ENCODE data around the gene NKAIN1.
"Not testable (repeated sequence)": the region's sequence is repeated elsewhere in the genome, so short reads cannot be mapped to it uniquely, and the experiment has no call there.

NKAIN1 gene

DNA sequence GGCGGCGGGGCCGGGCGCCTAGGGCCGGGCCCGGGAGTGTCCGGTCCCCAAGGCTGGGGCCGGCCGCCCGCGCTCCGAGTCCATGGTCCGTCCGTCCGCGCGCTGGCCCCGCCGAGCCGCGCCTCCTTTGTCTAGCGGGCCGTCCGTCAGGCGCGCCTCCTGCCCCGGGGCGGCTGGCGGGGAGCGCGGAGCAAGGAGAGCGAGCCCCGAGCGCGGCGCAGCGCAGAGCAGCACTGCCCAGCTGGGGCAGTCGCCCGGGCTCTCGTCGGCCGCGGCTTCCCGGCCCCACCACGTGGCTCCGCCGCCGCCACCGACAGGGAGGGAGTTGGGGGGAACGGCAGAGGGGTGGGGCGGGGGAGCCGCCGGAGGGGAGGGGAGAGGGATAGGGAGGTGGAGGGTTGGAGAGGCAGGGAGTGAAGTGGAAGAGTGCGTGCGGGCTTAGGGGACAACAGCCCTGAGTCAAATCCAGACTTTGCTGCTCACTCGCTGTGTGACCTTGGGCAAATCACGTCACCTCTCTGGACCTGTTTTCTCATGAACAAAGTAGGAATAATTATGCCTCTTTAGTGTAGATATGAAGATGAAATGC is at the start of gene NKAIN1:
Gene NKAIN1, minus strand, starts transcription at position 235 of the 589 bp plus-strand sequence. CDS start 340 bp downstream, outside the sequence.
- Histone ChIP-seq H3K79me2 (ENCODE audit: insufficient read depth, low read depth) (no peaks in the 10 kb centered on the region), H3K4me1 (ENCODE audit: low read depth, poor library complexity, severe bottlenecking) (no peaks in the 10 kb centered on the region), H2AFZ (ENCODE audit: low read depth) (no peak within 1 kb of the TSS), H3K4me2 (no peak within 1 kb of the TSS), H3K36me3 (ENCODE audit: insufficient read depth) (no peaks in the 10 kb centered on the region), H3K27me3 (ENCODE audit: insufficient read depth, low read depth) (no peaks in the 10 kb centered on the region), H4K20me1 (ENCODE audit: insufficient read depth) (no peaks in the 10 kb centered on the region), H3K9ac (no peak within 1 kb of the TSS), H3K4me3 (IDR thresholded peaks at IDR 0.05; ENCODE audit: insufficient read depth, low read depth, low read length) (no peak within 1 kb of the TSS), H3K27ac (no peak within 1 kb of the TSS)
- TF ChIP-seq, protein P1, sequence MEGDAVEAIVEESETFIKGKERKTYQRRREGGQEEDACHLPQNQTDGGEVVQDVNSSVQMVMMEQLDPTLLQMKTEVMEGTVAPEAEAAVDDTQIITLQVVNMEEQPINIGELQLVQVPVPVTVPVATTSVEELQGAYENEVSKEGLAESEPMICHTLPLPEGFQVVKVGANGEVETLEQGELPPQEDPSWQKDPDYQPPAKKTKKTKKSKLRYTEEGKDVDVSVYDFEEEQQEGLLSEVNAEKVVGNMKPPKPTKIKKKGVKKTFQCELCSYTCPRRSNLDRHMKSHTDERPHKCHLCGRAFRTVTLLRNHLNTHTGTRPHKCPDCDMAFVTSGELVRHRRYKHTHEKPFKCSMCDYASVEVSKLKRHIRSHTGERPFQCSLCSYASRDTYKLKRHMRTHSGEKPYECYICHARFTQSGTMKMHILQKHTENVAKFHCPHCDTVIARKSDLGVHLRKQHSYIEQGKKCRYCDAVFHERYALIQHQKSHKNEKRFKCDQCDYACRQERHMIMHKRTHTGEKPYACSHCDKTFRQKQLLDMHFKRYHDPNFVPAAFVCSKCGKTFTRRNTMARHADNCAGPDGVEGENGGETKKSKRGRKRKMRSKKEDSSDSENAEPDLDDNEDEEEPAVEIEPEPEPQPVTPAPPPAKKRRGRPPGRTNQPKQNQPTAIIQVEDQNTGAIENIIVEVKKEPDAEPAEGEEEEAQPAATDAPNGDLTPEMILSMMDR (conservative IDR thresholded peaks at IDR 0.05; ENCODE audit: low read depth, low read length): no peak

DNA sequence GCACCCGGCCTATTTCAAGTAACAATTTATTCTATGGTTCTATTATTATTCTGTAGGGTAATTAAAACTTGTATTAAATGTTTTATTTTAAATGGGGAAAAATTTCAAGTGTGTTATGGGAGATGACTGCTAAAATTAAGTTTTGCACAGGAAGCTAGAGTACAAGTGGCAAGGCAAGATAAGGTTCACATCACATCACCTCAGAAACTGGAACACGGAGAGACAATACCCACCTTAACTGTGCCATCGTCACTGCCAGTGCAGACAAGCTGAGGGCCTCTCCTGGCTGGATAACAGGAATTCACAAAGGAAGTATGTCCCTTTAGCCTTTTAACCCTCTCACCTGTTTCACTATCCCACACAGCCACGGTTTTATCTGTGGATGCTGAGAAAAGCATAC is 49.3 kb upstream of the NKAIN1 start:
- H3K27ac ChIP-seq: no peak overlapping the region

DNA sequence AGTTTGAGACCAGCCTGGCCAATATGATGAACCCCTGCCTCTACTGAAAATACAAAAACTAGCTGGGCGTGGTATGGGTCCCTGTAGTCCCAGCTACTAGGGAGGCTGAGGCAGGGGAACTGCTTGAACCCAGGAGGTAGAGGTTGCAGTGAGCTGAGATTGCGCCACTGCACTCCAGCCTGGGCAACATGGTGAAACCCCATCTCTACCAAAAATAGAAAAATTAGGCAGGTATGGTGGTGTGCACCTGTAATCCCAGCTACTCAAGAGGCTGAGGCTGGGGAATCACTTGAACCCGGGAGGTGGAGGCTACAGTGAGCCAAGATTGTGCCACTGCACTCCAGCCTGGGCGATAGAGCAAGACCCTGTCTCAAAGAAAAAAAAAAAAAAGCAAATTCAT is 48.1 kb upstream of the NKAIN1 start:
- not testable (repeated sequence) for H3K9ac ChIP-seq; H3K79me2 ChIP-seq (ENCODE audit: insufficient read depth, low read depth); H3K4me2 ChIP-seq; H2AFZ ChIP-seq (ENCODE audit: low read depth); H4K20me1 ChIP-seq (ENCODE audit: insufficient read depth); H3K4me1 ChIP-seq (ENCODE audit: low read depth, poor library complexity, severe bottlenecking); H3K36me3 ChIP-seq (ENCODE audit: insufficient read depth); H3K4me3 ChIP-seq (IDR thresholded peaks at IDR 0.05; ENCODE audit: insufficient read depth, low read depth, low read length); H3K27me3 ChIP-seq (ENCODE audit: insufficient read depth, low read depth); H3K27ac ChIP-seq

More for the DNA sequence above, 49.3 kb upstream of the NKAIN1 start:
- no peaks in the 10 kb centered on the region for H3K27me3 ChIP-seq (ENCODE audit: insufficient read depth, low read depth)
- H3K4me3 ChIP-seq (IDR thresholded peaks at IDR 0.05; ENCODE audit: insufficient read depth, low read depth, low read length): no peak overlapping the region
- H3K36me3 ChIP-seq (ENCODE audit: insufficient read depth): no peaks in the 10 kb centered on the region; the same call in 1 of the 2 replicates
- no peak overlapping the region for H2AFZ ChIP-seq (ENCODE audit: low read depth)
- TF ChIP-seq, protein P1 (conservative IDR thresholded peaks at IDR 0.05; ENCODE audit: low read depth, low read length): no peak
- H3K9ac ChIP-seq: no peak overlapping the region
- no peak overlapping the region for H3K4me2 ChIP-seq
- H3K79me2 ChIP-seq (ENCODE audit: insufficient read depth, low read depth): peaks cover 7% of the 10 kb centered on the region; the same call in 1 of the 2 replicates
- 0 out of 2 replicates have a peak, but pooled peaks cover 3% of the 10 kb centered on the region for H4K20me1 ChIP-seq (ENCODE audit: insufficient read depth)
- H3K4me1 ChIP-seq (ENCODE audit: low read depth, poor library complexity, severe bottlenecking): no peaks in the 10 kb centered on the region

DNA sequence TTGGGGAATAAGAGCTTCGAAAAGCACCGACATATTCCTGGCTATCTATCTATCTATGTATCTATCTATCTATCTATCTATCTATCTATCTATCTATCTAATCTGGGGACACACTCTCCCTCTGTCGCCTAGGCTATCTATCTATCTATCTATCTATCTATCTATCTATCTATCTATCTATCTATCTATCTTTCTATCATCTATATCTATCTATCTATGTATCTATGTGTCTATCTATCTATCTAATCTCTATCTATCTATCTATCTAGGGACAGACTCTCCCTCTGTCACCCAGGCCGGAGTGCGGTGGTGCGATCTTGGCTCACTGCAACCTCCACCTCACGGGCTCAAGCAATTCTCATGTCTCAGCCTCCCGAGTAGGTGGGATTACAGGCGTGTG is 42.7 kb upstream of the NKAIN1 start:
- H3K27me3 ChIP-seq (ENCODE audit: insufficient read depth, low read depth); H3K4me2 ChIP-seq; H3K4me1 ChIP-seq (ENCODE audit: low read depth, poor library complexity, severe bottlenecking); H4K20me1 ChIP-seq (ENCODE audit: insufficient read depth); H2AFZ ChIP-seq (ENCODE audit: low read depth); H3K9ac ChIP-seq; H3K27ac ChIP-seq; H3K79me2 ChIP-seq (ENCODE audit: insufficient read depth, low read depth); H3K36me3 ChIP-seq (ENCODE audit: insufficient read depth); H3K4me3 ChIP-seq (IDR thresholded peaks at IDR 0.05; ENCODE audit: insufficient read depth, low read depth, low read length): not testable (repeated sequence)

DNA sequence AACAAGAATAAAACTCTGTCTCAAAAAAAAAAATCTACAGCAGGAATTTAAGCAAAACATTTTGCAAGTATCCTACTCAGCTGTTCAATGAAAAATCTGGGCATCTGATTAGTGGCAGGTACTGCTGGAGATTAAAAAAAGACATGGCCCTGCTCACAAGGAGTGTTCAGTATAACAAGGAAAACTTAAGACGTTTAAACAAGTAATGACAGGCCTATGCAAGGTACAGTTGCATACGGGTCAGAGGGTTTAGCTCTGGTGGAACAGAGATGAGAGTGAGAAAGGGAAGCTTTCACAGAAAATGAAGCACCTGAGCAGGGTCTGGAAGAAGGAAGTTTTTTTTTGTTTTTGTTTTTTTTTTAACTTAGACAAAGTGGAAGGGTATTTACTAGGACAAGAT is 33.9 kb upstream of the NKAIN1 start:
- TF ChIP-seq, protein P1 (conservative IDR thresholded peaks at IDR 0.05; ENCODE audit: low read depth, low read length): no peak
- H3K4me2 ChIP-seq: no peak overlapping the region
- H3K79me2 ChIP-seq (ENCODE audit: insufficient read depth, low read depth): no peaks in the 10 kb centered on the region; the same call in 1 of the 2 replicates
- H3K4me1 ChIP-seq (ENCODE audit: low read depth, poor library complexity, severe bottlenecking): no peaks in the 10 kb centered on the region
- H3K4me3 ChIP-seq (IDR thresholded peaks at IDR 0.05; ENCODE audit: insufficient read depth, low read depth, low read length): no peak overlapping the region
- H3K27me3 ChIP-seq (ENCODE audit: insufficient read depth, low read depth): no peaks in the 10 kb centered on the region
- no peak overlapping the region for H3K9ac ChIP-seq
- peaks cover 15% of the 10 kb centered on the region; the same call in 1 of the 2 replicates for H3K36me3 ChIP-seq (ENCODE audit: insufficient read depth)
- H4K20me1 ChIP-seq (ENCODE audit: insufficient read depth): peaks cover 4% of the 10 kb centered on the region; the same call in 1 of the 2 replicates
- no peak overlapping the region for H3K27ac ChIP-seq
- H2AFZ ChIP-seq (ENCODE audit: low read depth): no peak overlapping the region
